Upper lobe of left lung (tissue), 6 donors: ENCODE measurements around the gene TPM1. TPM values are rescaled to one million over a fixed set of nuclear protein-coding genes. Genes with fewer than 3 reads are reported as not detected.

Experiments used
- ATAC-seq, 2 donors: fragments of 200-7000 bp; cut with Tn5 transposase; one replicate each; pipeline ENCODE4 v1.9.1; 2022; ENCODE audit warnings: mild to moderate bottlenecking in 2 of 2, moderate library complexity in 2 of 2; ENCODE audit not compliant: low FRiP score in 2 of 2
- DNase-seq, 2 donors: peaks; one replicate each; pipeline ENCODE4 v3.0.0-alpha.2; 2019 to 2020
- H3K27ac ChIP-seq, 4 donors: fragments of 200-600 bp; sonication (generic); one replicate each; pipeline ENCODE4 v1.5.1; 2016 to 2019
- H3K27me3 ChIP-seq, 4 donors: fragments of 200-600 bp; sonication (generic); one replicate each; pipeline ENCODE4 v1.5.1; 2017 to 2019
- H3K36me3 ChIP-seq, 4 donors: fragments of 200-600 bp; sonication (generic); one replicate each; pipeline ENCODE4 v1.5.1; 2016 to 2019
- H3K4me1 ChIP-seq, 4 donors: fragments of 200-600 bp; sonication (generic); one replicate each; pipeline ENCODE4 v1.5.1; 2018 to 2019
- H3K4me3 ChIP-seq, 4 donors: fragments of 200-600 bp; sonication (generic); one replicate each; pipeline ENCODE4 v1.5.1; 2017 to 2019; ENCODE audit warnings: mild to moderate bottlenecking in 2 of 4, moderate library complexity in 1 of 4
- H3K9me3 ChIP-seq, 4 donors: fragments of 200-600 bp; sonication (generic); one replicate each; pipeline ENCODE4 v1.5.1; 2018 to 2019
- EP300 ChIP-seq, 4 donors: sonication (generic); formaldehyde crosslinking; IDR thresholded peaks; one replicate each; pipeline ENCODE4 v1.5.1; 2017; ENCODE audit warnings: antibody characterized with exemption in 4 of 4, control low read depth in 2 of 4
- POLR2A ChIP-seq, 4 donors: fragments of 450-650 bp; IDR thresholded peaks; one replicate each; pipeline ENCODE4 v1.5.1; 2016 to 2017; ENCODE audit warnings: antibody characterized with exemption in 4 of 4, mild to moderate bottlenecking in 2 of 4
- POLR2AphosphoS5 ChIP-seq, 2 donors: sonication (generic); formaldehyde crosslinking; IDR thresholded peaks; one replicate each; pipeline ENCODE4 v1.5.1; 2017; ENCODE audit warnings: antibody characterized with exemption in 2 of 2
- WGBS, 2 donors: methylation state at CpG; one replicate each; pipeline ENCODE4 v1.1.5; 2017 to 2018; 5-methylcytosine and 5-hydroxymethylcytosine counted together
- total RNA-seq, 6 donors: library from RNA; depleted of rRNA in 4 of 6; stranded (reverse); fragments of >200 nt in 4 of 6; gene quantifications; one replicate each; pipeline versions ENCODE4 v1.1.0 to v1.2.1, GENCODE V29; 2016 to 2021
- TF ChIP-seq, protein P1 (sequence below), 6 experiments: fragments of 450-650 bp in 4 of 6; fragments of 200-600 bp in 2 of 6; sonication (generic) in 2 of 6; IDR thresholded peaks; one replicate each; pipeline ENCODE4 v1.5.1; 2016 to 2019; ENCODE audit warnings: antibody characterized with exemption in 6 of 6
- donor health status: DM: no; HTN: no; CAD: no; lungs with moderate emphysema.
- donor health status: DM: no; HTN: yes; CAD: no; lungs with severe emphysema.

Gene TPM1
- total RNA-seq, 6 donors from 2014 or later: 144 to 343 (median 254) TPM

DNA sequence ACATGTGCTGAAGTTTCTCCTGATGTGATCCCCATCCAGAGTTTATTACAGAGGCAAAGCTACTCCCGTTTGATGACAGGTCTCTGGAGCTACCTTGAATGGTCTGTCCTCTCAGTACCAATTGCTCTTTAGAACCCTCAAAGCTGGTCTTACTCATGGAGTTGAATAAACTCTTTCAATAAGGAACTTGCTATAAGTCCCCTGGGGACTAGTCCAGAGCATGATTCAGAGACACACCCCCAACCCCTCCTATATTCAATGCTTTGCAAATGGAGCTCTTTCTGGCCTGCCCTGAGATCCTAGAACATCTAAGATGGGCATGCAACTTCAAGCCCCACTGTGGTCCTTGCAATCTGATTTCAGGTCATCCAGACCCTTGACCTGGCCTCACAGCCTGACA is 23.9 kb upstream of the TPM1 start:
- H3K36me3 ChIP-seq: no peaks in the 10 kb centered on the region
- no peaks in the 10 kb centered on the region for H3K9me3 ChIP-seq
- H3K27ac ChIP-seq: no peak overlapping the region
- peaks cover 0 to 7% (median 0%) of the 10 kb centered on the region in 4 donors for H3K4me1 ChIP-seq
- no peak overlapping the region for H3K4me3 ChIP-seq
- DNase-seq (no peak), ATAC-seq (no peak)
- TF ChIP-seq EP300 (IDR thresholded peaks at IDR 0.05) (no peak), POLR2A (IDR thresholded peaks at IDR 0.05) (no peak), POLR2AphosphoS5 (IDR thresholded peaks at IDR 0.05) (no peak)
- TF ChIP-seq, protein P1, sequence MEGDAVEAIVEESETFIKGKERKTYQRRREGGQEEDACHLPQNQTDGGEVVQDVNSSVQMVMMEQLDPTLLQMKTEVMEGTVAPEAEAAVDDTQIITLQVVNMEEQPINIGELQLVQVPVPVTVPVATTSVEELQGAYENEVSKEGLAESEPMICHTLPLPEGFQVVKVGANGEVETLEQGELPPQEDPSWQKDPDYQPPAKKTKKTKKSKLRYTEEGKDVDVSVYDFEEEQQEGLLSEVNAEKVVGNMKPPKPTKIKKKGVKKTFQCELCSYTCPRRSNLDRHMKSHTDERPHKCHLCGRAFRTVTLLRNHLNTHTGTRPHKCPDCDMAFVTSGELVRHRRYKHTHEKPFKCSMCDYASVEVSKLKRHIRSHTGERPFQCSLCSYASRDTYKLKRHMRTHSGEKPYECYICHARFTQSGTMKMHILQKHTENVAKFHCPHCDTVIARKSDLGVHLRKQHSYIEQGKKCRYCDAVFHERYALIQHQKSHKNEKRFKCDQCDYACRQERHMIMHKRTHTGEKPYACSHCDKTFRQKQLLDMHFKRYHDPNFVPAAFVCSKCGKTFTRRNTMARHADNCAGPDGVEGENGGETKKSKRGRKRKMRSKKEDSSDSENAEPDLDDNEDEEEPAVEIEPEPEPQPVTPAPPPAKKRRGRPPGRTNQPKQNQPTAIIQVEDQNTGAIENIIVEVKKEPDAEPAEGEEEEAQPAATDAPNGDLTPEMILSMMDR (IDR thresholded peaks at IDR 0.05): no peak
- WGBS, 2 donors: 91 to 100% methylated on average over 1 of the region's 1 CpG
- no peaks in the 10 kb centered on the region for H3K27me3 ChIP-seq

DNA sequence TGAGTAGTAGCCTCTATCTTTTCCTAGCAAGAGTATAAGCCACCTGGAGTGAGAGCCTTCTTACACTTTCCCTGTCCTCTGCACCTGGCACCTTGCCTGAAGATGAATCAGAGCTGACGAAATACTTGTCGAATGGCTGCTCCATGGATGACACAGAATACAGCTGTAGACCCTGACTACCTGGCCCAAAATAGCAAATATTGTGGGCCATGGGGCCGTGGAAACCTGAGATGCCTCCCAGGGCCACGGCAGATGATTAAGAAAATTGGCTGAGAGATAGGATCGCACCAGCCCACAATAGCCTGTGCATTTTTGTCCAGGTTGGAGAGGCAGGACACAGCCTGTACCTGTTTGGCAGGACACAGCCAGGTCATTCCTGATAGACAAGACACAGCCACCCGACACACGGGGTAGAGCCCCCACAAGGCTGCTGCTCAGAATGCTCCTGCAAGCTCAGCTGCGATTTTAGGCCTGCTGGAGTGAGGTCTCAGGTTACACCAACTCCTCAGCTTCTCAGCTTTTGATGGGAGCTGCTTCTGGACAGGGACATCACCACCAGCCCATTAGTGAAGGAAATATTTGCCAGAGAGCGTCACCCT is 22.9 kb upstream of the TPM1 start:
- H3K36me3 ChIP-seq: no peaks in the 10 kb centered on the region
- no peaks in the 10 kb centered on the region for H3K27me3 ChIP-seq
- no peak overlapping the region for H3K27ac ChIP-seq
- WGBS, 2 donors: 73 to 75% methylated on average over 7 to 9 of the region's 9 CpGs
- H3K9me3 ChIP-seq: no peaks in the 10 kb centered on the region
- no peak overlapping the region for H3K4me3 ChIP-seq
- peak in 1 of 2 donors; percentile 21 for ATAC-seq
- TF ChIP-seq POLR2A (IDR thresholded peaks at IDR 0.05): no peak
- TF ChIP-seq, protein P1 (IDR thresholded peaks at IDR 0.05): no peak
- no peak for TF ChIP-seq EP300 (IDR thresholded peaks at IDR 0.05)
- no peak for TF ChIP-seq POLR2AphosphoS5 (IDR thresholded peaks at IDR 0.05)
- peaks cover 0 to 7% (median 0%) of the 10 kb centered on the region in 4 donors for H3K4me1 ChIP-seq
- DNase-seq: no peak

GRCh38 chr15:63020128-63020527 is 22.4 kb upstream of the TPM1 start:
- Histone ChIP-seq H3K27me3 (no peaks in the 10 kb centered on the region), H3K9me3 (no peaks in the 10 kb centered on the region), H3K36me3 (no peaks in the 10 kb centered on the region), H3K4me3 (no peak overlapping the region), H3K27ac (no peak overlapping the region), H3K4me1 (peaks cover 0 to 7% (median 0%) of the 10 kb centered on the region in 4 donors)
- ATAC-seq (no peak), DNase-seq (no peak)
- 63 to 67% methylated on average over 3 of the region's 3 CpGs for WGBS, 2 donors
- no peak for TF ChIP-seq EP300 (IDR thresholded peaks at IDR 0.05)
- no peak for TF ChIP-seq POLR2AphosphoS5 (IDR thresholded peaks at IDR 0.05)
- TF ChIP-seq, protein P1 (IDR thresholded peaks at IDR 0.05): no peak
- TF ChIP-seq POLR2A (IDR thresholded peaks at IDR 0.05): no peak

DNA sequence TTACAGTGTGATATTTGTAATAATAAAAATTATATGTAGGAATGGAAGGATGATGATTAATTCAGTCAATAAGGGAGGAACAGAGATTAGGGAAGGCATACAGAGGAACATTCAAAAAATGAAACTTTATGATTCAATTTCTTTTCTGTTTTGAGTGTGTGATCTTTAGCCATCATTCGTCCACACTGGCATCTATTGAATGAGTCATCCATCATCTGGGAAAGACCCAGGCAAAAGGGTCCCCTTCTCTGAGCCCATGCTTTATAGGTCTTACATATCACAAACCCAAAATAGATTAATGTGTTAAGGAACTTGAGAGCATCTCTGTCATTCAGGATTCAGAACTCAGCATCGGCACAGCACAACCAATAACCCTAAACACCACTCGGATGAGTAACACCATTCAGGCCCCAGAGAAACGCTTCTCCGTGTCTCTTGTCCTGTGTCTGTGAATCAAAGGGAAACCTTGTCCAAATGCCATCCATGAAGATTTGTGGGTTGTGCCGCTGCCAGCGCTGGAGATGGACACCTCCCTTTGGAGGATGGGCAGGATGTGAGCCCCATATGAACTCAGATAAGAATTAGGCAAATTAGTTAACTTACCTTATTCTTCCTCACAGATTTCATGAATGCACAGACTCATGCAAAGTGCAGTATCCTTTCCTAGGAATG is 21.7 kb upstream of the TPM1 start:
- Histone ChIP-seq H3K27me3 (no peaks in the 10 kb centered on the region), H3K4me1 (no peaks in the 10 kb centered on the region), H3K27ac (no peak overlapping the region), H3K4me3 (no peak overlapping the region), H3K9me3 (no peaks in the 10 kb centered on the region), H3K36me3 (no peaks in the 10 kb centered on the region)
- DNase-seq (no peak), ATAC-seq (no peak)
- no peak for TF ChIP-seq POLR2A (IDR thresholded peaks at IDR 0.05)
- WGBS, 2 donors: 78 to 92% methylated on average over 7 of the region's 7 CpGs

- Histone ChIP-seq H3K9me3 (no peaks in the 10 kb centered on the region), H3K27ac (no peak overlapping the region), H3K36me3 (no peaks in the 10 kb centered on the region), H3K4me1 (no peaks in the 10 kb centered on the region), H3K27me3 (no peaks in the 10 kb centered on the region), H3K4me3 (no peak overlapping the region)
- DNase-seq (no peak), ATAC-seq (no peak)
- 93 to 100% methylated on average over 2 of the region's 2 CpGs for WGBS, 2 donors
- TF ChIP-seq POLR2A (IDR thresholded peaks at IDR 0.05) (no peak), EP300 (IDR thresholded peaks at IDR 0.05) (no peak)
Measured at GRCh38 chr15:63022181-63022580, 20.4 kb upstream of the TPM1 start.

DNA sequence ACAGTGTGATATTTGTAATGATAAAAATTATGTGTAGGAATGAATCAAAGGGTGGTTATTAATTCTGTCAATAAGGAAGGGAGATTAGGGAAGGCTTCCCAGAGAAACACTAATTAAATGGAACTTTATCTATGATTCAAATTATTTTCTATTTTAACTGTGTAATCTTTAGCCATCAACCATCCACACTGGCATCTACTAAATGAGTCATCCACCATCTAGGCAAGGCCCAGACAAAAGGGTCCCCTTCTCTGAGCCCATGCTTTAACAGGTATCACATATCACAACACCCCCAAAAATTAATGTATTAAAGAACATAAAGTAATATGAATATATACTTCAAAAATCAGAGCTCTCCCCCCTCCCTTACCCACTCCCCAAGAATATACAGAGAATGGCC is 19.9 kb upstream of the TPM1 start:
- no peaks in the 10 kb centered on the region for H3K36me3 ChIP-seq
- no peaks in the 10 kb centered on the region for H3K27me3 ChIP-seq
- no peak overlapping the region for H3K27ac ChIP-seq
- no peak for ATAC-seq
- TF ChIP-seq EP300 (IDR thresholded peaks at IDR 0.05): no peak
- TF ChIP-seq, protein P1 (IDR thresholded peaks at IDR 0.05): no peak
- no peak for TF ChIP-seq POLR2AphosphoS5 (IDR thresholded peaks at IDR 0.05)
- TF ChIP-seq POLR2A (IDR thresholded peaks at IDR 0.05): no peak
- H3K9me3 ChIP-seq: no peaks in the 10 kb centered on the region
- H3K4me1 ChIP-seq: no peaks in the 10 kb centered on the region
- no peak for DNase-seq
- no peak overlapping the region for H3K4me3 ChIP-seq
